CD4-positive, alpha-beta T cell treated with Interleukin-21 for 1 hour (primary cell): Measurements from ENCODE around the gene ZNF273.
"Not testable (repeated sequence)": the region's sequence is repeated elsewhere in the genome, so short reads cannot be mapped to it uniquely, and the experiment has no call there.

Source experiments
- DNase-seq: peaks from one replicate; pipeline ENCODE4 v3.0.0-alpha.2; 2020

ZNF273 gene

GRCh38 chr7:64947252-64948000, 44.4 kb downstream of the ZNF273 start:
- DNase-seq, result no peak

GRCh38 chr7:64948774-64949173, 45.7 kb downstream of the ZNF273 start:
- not testable (repeated sequence) for DNase-seq

DNA sequence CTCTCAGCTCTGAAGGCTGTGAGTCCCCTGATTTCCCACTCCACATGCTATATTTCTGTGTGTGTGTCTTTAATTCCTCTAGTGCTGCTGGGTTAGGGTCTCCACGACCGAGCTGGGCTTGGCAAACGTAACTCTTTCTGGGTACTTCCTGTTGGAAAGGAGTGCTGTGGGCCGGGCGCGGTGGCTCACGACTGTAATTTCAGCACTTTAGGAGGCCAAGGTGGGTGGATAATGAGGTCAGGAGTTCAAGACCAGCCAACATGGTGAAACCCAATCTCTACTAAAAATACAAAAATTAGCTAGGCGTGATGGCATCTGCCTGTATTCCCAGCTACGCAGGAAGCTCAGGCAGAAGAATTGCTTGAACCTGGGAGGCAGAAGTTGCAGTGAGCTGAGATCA, 47.6 kb downstream of the ZNF273 start:
- DNase-seq, result not testable (repeated sequence)

DNA sequence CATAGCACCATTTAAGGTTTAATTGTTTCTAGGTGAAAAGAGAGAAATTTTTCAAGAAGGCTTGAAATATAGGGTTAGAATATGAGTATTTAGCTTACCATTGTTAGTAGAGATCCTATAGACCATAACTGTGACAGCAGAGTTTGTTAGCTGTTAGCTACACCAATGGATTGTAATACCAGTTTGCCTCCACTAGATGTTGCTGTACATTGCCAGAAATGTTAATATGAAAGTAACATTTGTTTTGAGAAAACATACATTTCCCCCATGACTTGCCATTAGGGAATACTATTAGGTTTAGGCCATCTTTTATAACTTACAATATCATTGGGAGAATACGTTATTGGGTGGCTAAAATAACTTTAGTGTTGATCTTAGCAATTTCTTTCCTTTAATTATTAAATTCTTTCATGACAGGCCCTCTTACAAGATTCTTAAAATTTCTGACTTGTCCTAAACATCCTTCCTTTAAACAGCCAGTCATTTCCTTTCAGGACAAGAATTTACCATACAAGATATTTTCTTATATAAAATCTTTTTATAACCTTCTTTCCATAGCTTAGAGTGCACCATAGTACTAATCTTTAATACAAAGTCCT, 48.3 kb downstream of the ZNF273 start:
- peak; percentile 60 for DNase-seq

DNA sequence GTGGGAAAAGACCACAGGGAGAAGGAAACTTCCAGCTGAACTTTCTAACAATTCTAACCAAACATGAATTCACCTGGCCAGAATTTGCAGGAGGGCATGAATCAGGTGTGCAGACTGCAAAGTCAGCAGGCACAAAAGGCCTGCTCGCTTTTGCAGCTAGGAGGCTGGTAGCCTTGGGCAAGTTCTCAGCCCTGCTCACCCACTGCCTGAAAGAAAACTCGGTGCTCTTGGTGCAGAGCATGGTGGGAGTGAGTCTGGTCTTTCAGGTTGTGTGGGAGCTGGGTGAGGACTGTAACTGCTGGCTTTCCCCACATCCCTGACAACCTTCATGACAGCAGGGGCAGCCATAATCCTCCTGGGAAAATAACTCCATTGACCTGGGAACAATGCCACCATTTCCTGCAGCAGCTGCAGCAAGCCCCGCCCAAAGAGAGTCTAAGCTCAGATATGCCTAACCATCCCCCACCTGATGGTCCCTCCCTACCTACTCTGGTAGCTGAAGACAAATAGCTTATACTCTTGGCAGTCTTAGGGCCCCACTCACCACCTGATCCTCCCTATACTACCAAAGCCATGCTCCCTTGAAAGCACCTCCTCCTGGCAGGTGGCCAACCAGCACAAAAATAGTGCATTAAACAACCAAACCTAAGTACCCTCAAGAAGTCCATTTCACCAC, 56.1 kb downstream of the ZNF273 start:
- no peak for DNase-seq

GRCh38 chr7:64965594-64965993, 62.5 kb downstream of the ZNF273 start:
- no peak for DNase-seq

GRCh38 chr7:64978497-64979203, 75.6 kb downstream of the ZNF273 start:
- DNase-seq, result no peak
